GM23248 (cell line): ENCODE data around the gene UNC119B. TPM values are rescaled to one million over a fixed set of nuclear protein-coding genes. Genes with fewer than 3 reads are reported as not detected.

Source experiments
- DNase-seq: peaks from one replicate; pipeline ENCODE4 v3.0.0-alpha.2; 2015
- H2AFZ ChIP-seq: fragments of 200-600 bp; sonication (generic); 2 replicates; pipeline ENCODE4 v1.6.1; 2016; ENCODE audit warnings: antibody characterized with exemption
- H3F3A ChIP-seq: fragments of 200-600 bp; sonication (generic); 2 replicates; pipeline ENCODE4 v1.6.1; 2016; ENCODE audit warnings: mild to moderate bottlenecking, antibody characterized with exemption, mixed run types; ENCODE audit not compliant: insufficient read depth
- H3K27ac ChIP-seq: fragments of 200-600 bp; sonication (generic); 2 replicates; pipeline ENCODE4 v1.5.1; 2016; ENCODE audit warnings: mild to moderate bottlenecking
- H3K27me3 ChIP-seq: fragments of 200-600 bp; sonication (generic); replicated peaks from 2 replicates; pipeline ENCODE4 v1.6.1; 2016; ENCODE audit warnings: mild to moderate bottlenecking; ENCODE audit not compliant: insufficient read depth
- H3K36me3 ChIP-seq: fragments of 200-600 bp; sonication (generic); 2 replicates; pipeline ENCODE4 v1.6.1; 2016; ENCODE audit warnings: low read depth, mild to moderate bottlenecking
- H3K4me1 ChIP-seq: fragments of 200-600 bp; sonication (generic); 2 replicates; pipeline ENCODE4 v1.6.1; 2016; ENCODE audit warnings: mild to moderate bottlenecking; ENCODE audit not compliant: insufficient read depth
- H3K4me2 ChIP-seq: fragments of 200-600 bp; sonication (generic); one replicate; pipeline ENCODE4 v1.6.1; 2016; ENCODE audit warnings: mild to moderate bottlenecking; ENCODE audit not compliant: unreplicated experiment
- H3K4me3 ChIP-seq: fragments of 200-600 bp; sonication (generic); 2 replicates; pipeline ENCODE4 v1.5.1; 2016; ENCODE audit warnings: mild to moderate bottlenecking
- H3K79me2 ChIP-seq: fragments of 200-600 bp; sonication (generic); 2 replicates; pipeline ENCODE4 v1.6.1; 2016; ENCODE audit warnings: mild to moderate bottlenecking; ENCODE audit not compliant: insufficient read depth
- H3K9ac ChIP-seq: fragments of 200-600 bp; sonication (generic); 2 replicates; pipeline ENCODE4 v1.6.1; 2016; ENCODE audit warnings: mild to moderate bottlenecking
- H3K9me2 ChIP-seq: fragments of 200-600 bp; sonication (generic); 2 replicates; pipeline ENCODE4 v1.6.1; 2016; ENCODE audit warnings: mixed run types, mild to moderate bottlenecking, moderate library complexity; ENCODE audit not compliant: insufficient read depth
- H3K9me3 ChIP-seq: fragments of 200-600 bp; sonication (generic); one replicate; pipeline ENCODE4 v1.6.1; 2017; ENCODE audit warnings: low read depth
- H4K20me1 ChIP-seq: fragments of 200-600 bp; sonication (generic); 2 replicates; pipeline ENCODE4 v1.6.0; 2016; ENCODE audit not compliant: insufficient read depth
- EZH2 ChIP-seq: fragments of 200-600 bp; sonication (generic); IDR thresholded peaks from 2 replicates; pipeline ENCODE4 v1.6.1; 2018; ENCODE audit warnings: antibody characterized with exemption, mild to moderate bottlenecking; ENCODE audit not compliant: insufficient read depth, poor library complexity, severe bottlenecking
- EZH2phosphoT487 ChIP-seq: fragments of 200-600 bp; sonication (generic); IDR thresholded peaks from 2 replicates; pipeline ENCODE4 v1.6.1; 2018; ENCODE audit warnings: antibody characterized with exemption, moderate library complexity, mild to moderate bottlenecking, low read depth; ENCODE audit not compliant: insufficient read depth
- WGBS, 2 experiments: methylation state at CpG; one replicate each; pipeline ENCODE4 v1.1.6; 2015 to 2017; ENCODE audit warnings: low lambda C conversion rate in 2 of 2, low coverage in 1 of 2; ENCODE audit errors: missing lambda C conversion rate in 2 of 2; 5-methylcytosine and 5-hydroxymethylcytosine counted together
- in situ Hi-C: fragments of 300-500 bp; cut with MboI; formaldehyde crosslinking; loops from 2 replicates; pipeline ENCODE4 v1.15.0; 2020
- polyA plus RNA-seq: library from polyadenylated mRNA; unstranded; fragments of >200 nt; fragmentation: Nextera tagmentation; extraction: Ambion mirVana; gene quantifications from 2 replicates; pipeline ENCODE4 v1.2.1, GENCODE V29; 2016
- total RNA-seq: library from RNA; depleted of rRNA; stranded (reverse); fragments of >200 nt; shearing (Covaris generic); gene quantifications from 2 replicates; pipeline ENCODE4 v1.2.3, GENCODE V29; 2014

The UNC119B gene
- total and polyA plus RNA-seq, 2 experiments from 2014 or later, result 7.6 to 22.4 TPM

GRCh38 chr12:120703311-120703942, 6.8 kb upstream of the UNC119B start:
- no peaks in the 10 kb centered on the region for H3F3A ChIP-seq
- no peak overlapping the region for H3K9ac ChIP-seq
- no peaks in the 10 kb centered on the region for H3K4me1 ChIP-seq
- H3K4me3 ChIP-seq, result no peak overlapping the region
- no peak for DNase-seq
- no peaks in the 10 kb centered on the region for H4K20me1 ChIP-seq
- no peak overlapping the region for H3K27ac ChIP-seq
- H3K36me3 ChIP-seq, result no peaks in the 10 kb centered on the region
- no peaks in the 10 kb centered on the region for H3K79me2 ChIP-seq
- TF ChIP-seq EZH2, result no peak
- TF ChIP-seq EZH2phosphoT487, result no peak
- WGBS, 2 experiments, result 89 to 94% methylated on average over 11 of the region's 11 CpGs
- no peaks in the 10 kb centered on the region for H3K9me2 ChIP-seq
- no peak overlapping the region for H2AFZ ChIP-seq
- no peaks in the 10 kb centered on the region for H3K9me3 ChIP-seq
- no peak overlapping the region for H3K4me2 ChIP-seq
- in situ Hi-C loops, result no loop called here
- no peaks in the 10 kb centered on the region for H3K27me3 ChIP-seq

GRCh38 chr12:120705618-120706017, 4.6 kb upstream of the UNC119B start:
- 93 to 100% methylated on average over 1 of the region's 1 CpG for WGBS, 2 experiments
- H3K4me2 ChIP-seq, result no peak overlapping the region
- in situ Hi-C loops, result no loop called here

DNA sequence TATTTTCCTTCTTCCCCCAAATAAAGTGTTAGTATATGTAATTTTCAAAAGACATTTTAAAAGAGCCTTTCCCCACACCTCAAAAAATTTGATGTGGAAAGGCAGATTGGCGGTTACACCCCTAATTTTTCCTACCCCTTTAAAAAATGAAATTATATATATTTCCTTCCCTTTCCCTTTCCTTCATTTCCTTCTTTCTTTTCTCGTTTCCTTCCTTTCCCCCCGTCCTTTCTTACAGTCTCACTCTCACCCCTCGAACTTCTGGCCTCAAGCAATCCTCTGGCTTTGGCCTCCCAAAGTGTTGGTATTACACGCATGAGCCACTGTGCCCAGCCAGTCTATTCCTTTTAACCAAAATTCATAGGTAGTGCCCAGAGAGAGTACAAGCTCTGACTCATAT, 4.2 kb upstream of the UNC119B start:
- H3K4me2 ChIP-seq, result no peak overlapping the region
- H3K36me3 ChIP-seq, result no peaks in the 10 kb centered on the region
- no peak for DNase-seq
- peaks cover 7% of the 10 kb centered on the region for H3K79me2 ChIP-seq
- H3K9ac ChIP-seq, result no peak overlapping the region
- WGBS, 2 experiments, result 77 to 92% methylated on average over 5 of the region's 5 CpGs
- peaks cover 3% of the 10 kb centered on the region for H3K4me1 ChIP-seq
- H2AFZ ChIP-seq, result no peak overlapping the region
- H3K9me2 ChIP-seq, result no peaks in the 10 kb centered on the region
- H3K4me3 ChIP-seq, result no peak overlapping the region
- no peaks in the 10 kb centered on the region for H3K27me3 ChIP-seq
- H3K9me3 ChIP-seq, result no peaks in the 10 kb centered on the region
- H3K27ac ChIP-seq, result no peak overlapping the region
- TF ChIP-seq EZH2, result no peak
- no peak for TF ChIP-seq EZH2phosphoT487
- H3F3A ChIP-seq, result 0 out of 2 replicates have a peak, but pooled peaks cover 5% of the 10 kb centered on the region
- in situ Hi-C loops, result no loop called here
- no peaks in the 10 kb centered on the region for H4K20me1 ChIP-seq

More at GRCh38 chr12:120705618-120706017, 4.6 kb upstream of the UNC119B start:
- Histone ChIP-seq H3F3A (0 out of 2 replicates have a peak, but pooled peaks cover 5% of the 10 kb centered on the region), H3K27ac (no peak overlapping the region), H3K4me3 (no peak overlapping the region), H3K9me2 (no peaks in the 10 kb centered on the region), H4K20me1 (no peaks in the 10 kb centered on the region), H3K9me3 (no peaks in the 10 kb centered on the region), H3K4me1 (peaks cover 3% of the 10 kb centered on the region), H3K9ac (no peak overlapping the region), H3K79me2 (peaks cover 3% of the 10 kb centered on the region), H2AFZ (no peak overlapping the region), H3K27me3 (no peaks in the 10 kb centered on the region), H3K36me3 (no peaks in the 10 kb centered on the region)
- DNase-seq, result no peak
- TF ChIP-seq EZH2 (no peak), EZH2phosphoT487 (no peak)

- Histone ChIP-seq H3K4me3 (no peak overlapping the region), H3K9me3 (no peaks in the 10 kb centered on the region), H3K36me3 (no peaks in the 10 kb centered on the region), H3K9ac (no peak overlapping the region), H3K4me1 (peaks cover 12% of the 10 kb centered on the region), H3K27me3 (no peaks in the 10 kb centered on the region), H4K20me1 (no peaks in the 10 kb centered on the region), H3K4me2 (no peak overlapping the region), H3K79me2 (peaks cover 30% of the 10 kb centered on the region), H3K27ac (no peak overlapping the region), H3F3A (0 out of 2 replicates have a peak, but pooled peaks cover 5% of the 10 kb centered on the region), H3K9me2 (no peaks in the 10 kb centered on the region), H2AFZ (no peak overlapping the region)
- TF ChIP-seq EZH2phosphoT487 (no peak), EZH2 (no peak)
- 67 to 72% methylated on average over 4 of the region's 4 CpGs for WGBS, 2 experiments
- DNase-seq, result no peak
- in situ Hi-C loops, result no loop called here
These were observed 1.6 kb upstream of the UNC119B start for GRCh38 chr12:120708651-120709050.
